ENCODE data around the gene FAM25C.
"Not testable (repeated sequence)": the region's sequence is repeated elsewhere in the genome, so short reads cannot be mapped to it uniquely, and the experiment has no call there.

FAM25C gene

DNA sequence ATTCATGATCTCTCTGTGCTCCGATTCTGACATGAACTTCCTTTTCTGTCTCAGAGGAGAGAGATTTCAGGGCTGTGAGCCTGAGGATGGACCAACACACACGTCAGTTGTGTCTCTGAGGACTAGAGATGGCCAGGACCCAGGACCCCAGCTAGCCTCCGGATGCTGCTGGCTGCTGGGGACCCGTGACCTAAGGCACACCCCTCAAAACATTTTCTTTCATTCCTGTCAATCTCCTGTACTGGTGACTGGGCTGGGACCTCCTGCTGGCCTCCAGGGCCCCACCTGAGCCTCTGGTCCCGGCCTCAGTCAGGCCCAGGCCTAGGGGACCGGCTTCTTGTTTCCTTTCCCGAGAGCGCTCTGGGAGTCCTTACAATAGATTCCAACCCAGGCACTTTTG, 42.4 kb downstream of the FAM25C start:
- not testable (repeated sequence) for DNase-seq (ENCODE audit: low read depth in 2 of 2)

DNA sequence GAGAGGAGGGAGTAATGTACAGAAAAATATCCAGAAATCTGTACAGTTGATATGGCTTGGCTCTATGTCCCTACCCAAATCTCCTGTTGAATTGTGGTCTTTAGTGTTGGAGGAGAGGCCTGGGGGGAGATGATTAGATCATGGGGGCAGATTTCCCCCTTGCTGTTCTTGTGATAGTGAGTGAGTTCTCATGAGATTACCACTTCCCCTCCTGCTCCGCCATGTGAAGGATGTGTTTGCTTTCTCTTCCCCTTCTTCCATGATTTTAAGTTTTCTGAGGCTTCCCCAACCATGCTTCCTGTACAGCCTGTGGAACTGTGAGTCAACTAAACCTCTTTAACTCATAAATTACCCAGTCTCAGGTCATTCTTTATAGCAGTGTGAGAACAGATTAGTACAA, 52.2 kb downstream of the FAM25C start:
- DNase-seq (ENCODE audit: low read depth in 2 of 2) = not testable (repeated sequence)

Measured in activated CD4-positive, alpha-beta T cell treated with anti-CD3 and anti-CD28 coated beads for 24 hours (primary cell).